ENCODE results near the gene WDR49.

Gene WDR49

DNA sequence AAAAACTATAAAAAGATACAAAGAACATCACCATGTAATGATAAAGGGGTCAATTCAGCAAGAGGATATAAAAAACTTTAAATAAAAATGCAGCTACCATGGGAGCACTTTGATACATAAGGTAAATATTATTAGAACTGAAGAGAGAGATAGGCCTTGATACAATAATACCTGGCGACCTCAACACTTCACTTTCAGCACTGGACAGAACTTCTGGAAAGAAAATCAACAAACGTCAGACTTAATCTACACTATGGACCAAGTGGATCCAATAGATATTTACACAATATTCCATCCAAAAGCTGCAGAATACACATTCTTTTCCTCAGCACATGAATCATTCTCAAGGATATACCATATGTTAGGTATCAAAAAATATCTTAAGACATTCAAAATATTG is 42.0 kb downstream of the WDR49 start:
- DNase-seq = no peak

DNA sequence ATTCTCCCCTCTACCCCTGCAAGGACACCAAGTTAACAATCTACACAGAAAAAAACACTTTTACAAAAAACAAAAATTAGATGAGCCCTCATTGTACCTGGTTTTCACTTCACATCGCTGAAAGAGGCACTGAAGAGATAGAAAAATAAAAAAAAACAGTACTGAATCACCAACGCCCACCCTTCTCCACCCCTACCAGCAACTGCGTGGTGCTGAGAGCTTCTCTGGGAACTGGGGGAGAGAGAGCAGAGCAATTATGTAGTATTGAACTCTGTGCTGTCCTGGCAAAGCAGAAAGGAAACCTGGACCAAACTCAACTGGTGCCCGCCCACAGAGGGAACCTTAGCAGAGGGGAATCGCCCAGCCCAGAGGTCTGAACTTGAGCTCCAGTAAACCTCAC is 44.6 kb downstream of the WDR49 start:
- no peak for DNase-seq

DNA sequence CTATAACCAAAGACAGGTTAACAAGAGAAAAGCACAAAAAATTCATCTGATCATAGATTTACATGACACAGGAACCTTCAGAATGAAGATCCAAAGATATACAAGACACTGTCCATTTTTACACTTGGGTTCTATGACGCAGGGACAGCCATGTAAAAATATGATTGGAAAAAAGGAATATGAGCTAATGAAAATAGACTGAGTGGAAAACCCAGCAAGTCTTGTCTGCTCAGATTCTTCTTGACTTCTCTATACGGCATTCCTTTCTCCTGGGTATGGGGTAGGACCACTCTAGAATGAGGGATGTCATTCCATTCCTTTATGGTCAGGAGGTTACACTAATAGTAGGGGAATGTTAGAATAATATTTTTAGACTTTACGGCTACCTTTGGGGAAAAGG is 46.9 kb downstream of the WDR49 start:
- no peak for DNase-seq

DNA sequence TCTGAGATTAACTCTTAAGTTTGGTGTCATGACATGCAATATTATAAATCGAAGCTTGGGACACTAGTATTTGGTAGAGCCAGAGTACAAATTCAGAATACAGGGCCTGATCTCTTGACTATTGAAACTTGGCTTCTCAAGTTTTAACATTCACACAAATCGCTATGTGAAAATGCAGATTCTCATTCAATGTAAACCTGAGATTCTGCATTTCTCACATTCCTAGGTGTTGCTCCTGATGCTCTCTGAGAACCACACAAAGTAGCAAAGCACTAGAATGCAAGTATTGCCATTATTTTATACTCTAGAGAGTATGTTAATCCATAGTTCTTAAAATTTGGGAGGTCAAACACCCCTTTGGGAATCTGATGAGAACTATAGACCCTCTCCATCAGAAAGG is 47.9 kb downstream of the WDR49 start:
- DNase-seq = no peak

DNA sequence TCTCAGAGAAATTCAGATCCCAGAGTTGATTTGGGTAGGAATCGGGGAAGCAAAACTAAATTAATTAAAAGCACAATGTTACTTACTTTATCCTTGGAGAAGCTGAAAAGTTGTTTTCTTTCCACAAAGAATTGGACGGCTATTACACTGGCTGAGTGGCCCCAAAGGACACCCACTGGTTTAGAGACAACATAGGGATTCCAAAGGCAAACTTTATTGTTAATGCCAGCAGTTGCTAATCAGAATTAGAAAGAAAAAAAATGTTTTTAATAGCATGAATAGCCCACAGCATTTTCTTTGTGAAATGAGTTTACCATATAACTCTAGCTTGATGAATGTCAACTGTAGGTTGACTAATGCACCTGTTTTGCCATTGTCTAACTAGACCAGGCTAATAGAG is 51.7 kb downstream of the WDR49 start:
- no peak for DNase-seq

DNA sequence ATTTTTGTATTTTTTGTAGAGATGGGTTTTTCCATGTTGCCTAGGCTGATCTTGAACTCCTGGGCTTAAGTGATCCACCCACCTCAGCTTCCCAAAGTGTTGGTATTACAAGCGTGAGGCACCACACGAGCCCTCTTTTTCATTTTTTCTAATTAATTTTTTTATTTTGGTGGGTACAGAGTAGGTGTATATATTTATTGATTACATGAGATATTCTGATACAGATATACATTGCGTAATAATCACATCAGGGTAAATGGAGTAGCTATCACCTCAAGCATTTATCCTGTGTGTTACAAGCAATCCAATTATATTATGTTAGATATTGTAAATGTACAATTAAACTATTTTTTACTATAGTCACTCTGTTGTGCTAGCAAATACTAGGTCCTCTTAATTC is 66.1 kb downstream of the WDR49 start:
- DNase-seq = no peak

DNA sequence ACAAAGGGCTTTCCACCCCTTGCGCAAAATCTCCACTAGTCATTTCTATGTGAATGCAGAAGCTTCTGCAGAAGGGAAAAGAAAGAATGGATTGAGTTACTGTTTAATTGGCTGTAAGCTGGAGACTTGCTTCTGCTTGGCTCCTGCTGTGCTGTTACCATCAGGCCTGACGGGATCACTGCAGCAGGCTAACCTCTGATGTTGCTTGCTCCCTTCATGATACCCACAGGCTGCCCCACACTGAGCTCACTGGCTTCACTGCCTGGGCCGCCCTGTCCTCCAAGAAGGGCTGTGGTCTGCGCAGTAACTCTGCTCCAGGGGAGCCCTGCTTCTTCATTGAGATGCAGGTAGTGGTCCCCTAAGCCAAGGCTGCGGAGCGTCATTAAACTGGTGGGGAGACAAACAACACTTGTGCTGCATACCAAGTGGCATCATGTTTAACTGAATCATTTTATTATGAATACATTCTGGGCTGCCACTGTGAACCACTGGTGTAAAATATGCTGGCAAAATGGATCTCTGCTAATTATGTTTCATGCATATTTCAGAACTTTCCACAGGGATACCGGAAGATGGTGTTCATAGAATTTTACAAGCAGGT is 78.6 kb downstream of the WDR49 start:
- no peak for DNase-seq

DNA sequence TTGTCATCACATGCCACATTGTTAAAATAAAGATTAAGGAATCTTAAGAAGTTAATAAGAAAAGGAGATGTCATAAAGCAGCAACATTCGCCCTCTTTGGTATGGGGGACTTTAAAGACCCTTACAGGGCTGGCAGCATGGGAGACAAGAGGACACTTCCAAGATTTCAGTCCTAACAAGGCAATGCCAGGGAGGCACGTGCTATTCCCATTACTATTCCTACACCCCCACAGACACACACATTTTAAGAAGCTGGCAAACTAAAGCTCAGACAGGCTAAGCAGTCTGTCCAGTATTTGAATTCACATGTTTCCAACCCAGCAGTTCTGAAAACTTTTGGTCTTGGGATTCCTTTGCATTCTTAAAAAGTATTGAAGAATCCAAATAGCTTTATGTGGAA is 80.8 kb downstream of the WDR49 start:
- DNase-seq = no peak

DNA sequence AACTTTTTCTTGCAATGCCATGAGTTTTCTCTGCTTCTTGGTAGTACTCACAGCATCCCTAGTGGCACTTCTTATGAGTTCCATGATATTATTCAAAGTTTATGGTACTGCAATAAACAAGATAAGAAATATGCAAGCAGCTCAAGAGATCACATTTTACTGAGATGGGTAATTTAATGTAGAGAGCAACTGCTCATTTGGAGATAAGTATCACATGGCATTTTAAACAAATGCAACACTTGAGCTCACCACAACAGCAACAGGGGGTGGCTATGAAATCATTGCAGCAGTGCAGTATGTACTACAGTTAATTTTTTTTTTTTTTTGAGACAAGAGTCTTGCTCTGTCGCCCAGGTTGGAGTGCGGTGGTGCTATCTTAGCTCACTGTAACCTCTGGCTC is 85.1 kb downstream of the WDR49 start:
- no peak for DNase-seq

DNA sequence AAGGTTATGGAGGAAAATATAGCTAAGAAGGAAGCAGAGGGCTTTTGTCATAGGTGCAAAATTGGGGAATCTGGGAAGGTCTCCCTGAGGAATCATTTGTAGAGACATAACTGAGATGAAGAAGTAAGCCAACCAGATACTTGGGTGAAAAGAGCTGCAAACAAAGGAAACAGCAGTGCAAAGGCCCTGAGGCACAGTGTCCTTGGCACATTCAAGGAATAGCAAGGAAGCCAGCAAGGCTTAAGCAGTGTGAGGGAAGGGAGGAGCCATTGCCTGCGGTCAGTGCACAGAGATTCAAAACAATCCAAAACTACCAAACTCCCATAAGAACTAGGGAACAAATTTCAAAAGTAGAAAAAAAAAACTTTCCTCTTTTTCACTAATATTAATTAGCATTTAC is 88.3 kb downstream of the WDR49 start:
- no peak for DNase-seq

DNA sequence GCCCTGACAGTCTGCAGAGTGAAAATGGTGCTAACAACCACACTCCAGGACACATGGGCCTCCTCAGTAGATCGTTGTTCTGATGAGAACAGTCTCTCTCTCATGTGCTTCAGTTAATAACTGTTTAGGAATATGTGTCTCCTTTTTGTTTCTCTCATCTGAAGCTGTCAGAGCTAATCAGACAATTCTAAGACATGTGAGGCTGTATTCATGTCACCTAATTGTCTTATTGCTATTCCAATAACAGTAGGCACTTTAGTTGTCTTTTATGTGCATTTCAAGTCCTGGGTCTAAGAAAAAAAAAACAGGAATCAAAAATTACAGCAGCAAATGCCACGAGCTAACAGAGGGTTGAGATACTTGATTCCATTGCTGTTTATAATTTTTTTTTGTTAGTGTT is 89.1 kb downstream of the WDR49 start:
- no peak for DNase-seq

DNA sequence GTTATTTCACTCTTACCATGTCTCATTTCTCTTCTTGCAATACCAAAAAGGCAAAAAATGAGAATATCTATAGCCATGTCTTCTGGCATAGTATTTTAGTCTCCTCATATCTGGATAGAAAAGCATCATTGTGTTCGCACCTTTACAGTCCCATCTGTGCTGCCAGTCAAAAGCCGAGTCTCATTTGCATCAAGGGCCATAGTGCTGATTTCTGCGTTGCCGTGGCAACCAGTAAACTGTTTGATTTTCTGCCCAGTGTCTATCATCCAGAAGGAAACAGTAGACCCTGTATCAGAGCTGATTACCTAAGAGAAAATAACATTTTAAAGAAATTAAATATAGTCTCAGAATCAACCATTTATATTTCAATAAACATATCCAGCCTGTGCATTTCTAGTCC is 93.8 kb downstream of the WDR49 start:
- DNase-seq = no peak

DNA sequence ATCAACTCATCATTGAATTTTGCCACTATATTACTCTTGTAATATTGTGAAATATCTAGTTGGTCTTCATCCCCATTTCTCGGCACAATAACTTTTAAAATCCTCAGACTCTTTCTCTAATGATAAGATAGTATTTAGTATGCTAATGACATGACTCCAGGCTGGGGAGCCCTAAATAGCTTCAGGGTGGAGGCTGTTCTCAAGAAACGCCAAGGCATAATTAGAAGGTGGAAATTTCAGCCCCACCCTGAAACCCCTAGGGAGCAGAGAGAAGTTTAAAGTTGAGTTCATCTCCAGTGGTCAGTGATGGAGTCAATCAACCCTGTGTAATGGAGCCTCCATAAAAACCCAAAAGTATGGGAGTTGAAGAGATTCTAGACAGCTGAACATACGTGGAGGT is 98.8 kb downstream of the WDR49 start:
- no peak for DNase-seq

DNA sequence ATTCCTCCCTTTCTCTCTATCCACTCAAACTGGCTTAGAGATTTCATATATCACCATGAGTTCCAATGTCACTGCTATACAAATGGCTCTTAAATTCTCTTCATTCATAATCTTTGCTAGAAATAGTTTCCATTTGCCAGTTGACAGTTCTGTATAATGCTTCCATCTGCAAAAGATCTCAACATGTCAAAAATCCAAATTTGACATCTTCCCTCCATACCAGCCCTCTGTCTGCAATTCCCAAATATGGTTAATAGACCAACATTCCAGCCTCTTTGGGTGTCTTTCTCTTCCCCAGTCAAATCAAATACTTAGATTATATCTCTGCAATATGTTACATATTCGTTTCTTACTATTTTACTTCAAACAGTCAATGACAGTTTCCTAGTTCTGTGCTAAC is 115.7 kb downstream of the WDR49 start:
- DNase-seq = no peak

DNA sequence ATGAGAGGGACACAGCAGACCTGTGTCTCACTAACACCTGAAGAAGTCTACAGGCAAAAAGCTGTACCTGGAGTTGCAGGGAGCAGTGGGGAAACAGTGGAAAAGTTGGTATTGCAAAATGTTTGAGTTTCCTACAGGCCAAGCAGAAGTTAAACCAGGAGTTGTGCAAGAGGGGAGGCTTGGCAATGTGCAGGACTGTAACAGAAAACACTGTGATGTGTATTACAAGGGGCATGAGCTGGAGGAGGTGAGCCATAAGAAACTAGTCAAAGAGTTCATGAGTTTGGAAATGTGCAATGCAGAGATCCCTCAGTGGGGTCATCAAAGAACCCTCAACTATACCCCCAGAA is 132.8 kb downstream of the WDR49 start:
- no peak for DNase-seq

DNA sequence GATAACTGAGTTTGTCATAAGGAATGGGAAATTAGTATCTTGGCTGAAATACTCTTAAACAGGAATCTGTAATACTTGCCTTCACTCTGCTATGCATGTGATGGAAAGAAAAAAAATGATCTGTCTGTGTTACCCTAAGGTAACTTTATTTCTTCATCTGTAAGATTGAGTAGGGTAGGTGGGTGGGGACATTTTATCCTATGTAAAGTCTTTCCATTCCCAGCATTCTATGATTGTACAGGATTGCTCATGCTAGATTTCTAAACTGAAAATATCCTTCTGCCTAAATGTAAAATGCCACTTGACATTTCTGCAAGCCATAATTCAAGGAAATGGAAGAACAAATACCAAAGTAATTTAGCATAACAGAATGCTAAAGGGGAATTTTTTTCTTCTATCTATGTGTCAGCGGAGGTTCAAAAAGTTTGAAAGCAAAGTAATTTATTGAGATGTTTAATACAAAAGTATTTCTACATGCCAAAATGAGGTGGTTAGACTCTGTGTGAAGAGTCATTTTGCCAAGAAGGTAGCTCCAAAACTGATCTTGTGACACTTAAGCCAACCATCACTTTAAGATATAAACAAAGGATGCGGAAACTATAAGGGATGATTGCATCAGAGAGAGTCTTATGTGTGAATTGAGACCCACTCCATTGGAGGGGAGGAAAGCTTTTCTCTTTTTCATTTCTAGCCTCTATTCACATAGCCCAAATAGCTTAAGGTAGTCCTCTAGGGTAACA is 133.3 kb downstream of the WDR49 start:
- DNase-seq = no peak

DNA sequence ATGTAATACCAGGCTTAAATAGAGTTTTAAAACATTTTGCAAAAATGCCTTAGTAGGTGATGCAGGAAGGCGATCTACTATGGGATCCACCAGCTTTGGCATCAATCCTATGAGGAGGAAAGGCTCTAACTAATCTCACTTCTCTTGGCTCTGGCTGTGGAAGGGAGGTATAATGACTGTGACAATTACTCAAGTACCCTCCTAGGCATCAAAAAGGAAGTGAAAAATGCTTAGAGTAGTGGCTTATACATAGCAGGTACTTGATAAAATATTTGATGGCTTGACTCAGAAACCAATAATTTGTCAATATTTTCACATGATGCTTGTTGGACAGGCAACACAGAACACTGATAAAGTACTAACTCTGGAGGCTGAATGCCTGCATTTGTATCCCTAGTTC is 145.8 kb downstream of the WDR49 start:
- DNase-seq = no peak

DNA sequence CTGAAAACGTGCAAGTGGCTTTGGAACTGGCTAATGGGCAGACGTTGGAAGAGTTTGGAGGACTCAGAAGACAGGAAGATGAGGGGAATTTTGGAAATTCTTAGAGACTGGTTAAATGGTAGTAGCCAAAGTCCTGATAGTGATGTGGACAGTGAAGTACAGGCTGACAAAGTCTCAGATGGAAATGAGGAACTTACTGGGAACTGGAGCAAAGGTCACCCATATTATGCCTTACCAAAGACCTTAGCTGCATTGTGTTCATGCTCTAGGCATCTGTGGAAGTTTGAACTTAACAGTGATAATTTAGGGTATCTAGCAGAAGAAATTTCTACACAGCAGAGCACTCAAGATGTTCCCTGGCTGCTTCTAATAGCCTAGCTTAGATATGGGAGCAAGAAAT is 151.3 kb downstream of the WDR49 start:
- no peak for DNase-seq

DNA sequence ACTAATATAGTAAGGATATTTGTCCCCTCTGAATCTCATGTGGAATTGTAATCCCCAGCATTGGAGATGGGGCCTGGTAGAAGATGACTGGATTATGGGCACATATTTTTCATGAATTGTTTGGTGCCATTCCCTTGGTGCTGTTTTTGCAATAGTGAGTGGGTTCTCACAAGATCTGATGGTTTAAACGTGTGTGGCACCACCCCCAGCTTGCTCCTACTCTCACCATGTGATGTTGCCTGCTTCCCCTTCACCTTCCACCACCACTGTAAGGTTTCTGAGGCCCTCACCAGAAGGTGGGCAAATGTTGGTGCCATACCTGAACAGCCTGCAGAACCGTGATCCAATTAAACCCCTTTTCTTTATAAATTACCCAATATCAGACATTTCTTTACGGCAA is 151.8 kb downstream of the WDR49 start:
- DNase-seq = no peak

DNA sequence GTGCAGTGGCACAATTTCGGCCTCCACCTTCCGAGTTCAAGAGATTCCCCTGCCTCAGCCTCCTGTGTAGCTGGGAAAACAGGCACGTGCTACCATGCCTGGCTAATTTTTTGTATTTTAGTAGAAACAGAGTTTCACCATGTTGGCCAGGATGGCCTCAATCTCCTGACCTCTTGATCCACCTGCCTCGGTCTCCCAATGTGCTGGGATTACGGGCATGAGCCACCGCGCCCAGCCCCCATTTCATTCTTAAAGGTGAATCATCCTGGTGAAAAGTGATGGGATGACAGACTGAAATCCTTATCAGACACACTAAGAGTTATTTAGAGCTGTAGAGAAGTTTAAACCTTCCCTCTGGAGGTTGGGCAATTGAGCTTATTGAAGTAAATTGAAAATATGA is 155.8 kb downstream of the WDR49 start:
- DNase-seq = no peak

DNA sequence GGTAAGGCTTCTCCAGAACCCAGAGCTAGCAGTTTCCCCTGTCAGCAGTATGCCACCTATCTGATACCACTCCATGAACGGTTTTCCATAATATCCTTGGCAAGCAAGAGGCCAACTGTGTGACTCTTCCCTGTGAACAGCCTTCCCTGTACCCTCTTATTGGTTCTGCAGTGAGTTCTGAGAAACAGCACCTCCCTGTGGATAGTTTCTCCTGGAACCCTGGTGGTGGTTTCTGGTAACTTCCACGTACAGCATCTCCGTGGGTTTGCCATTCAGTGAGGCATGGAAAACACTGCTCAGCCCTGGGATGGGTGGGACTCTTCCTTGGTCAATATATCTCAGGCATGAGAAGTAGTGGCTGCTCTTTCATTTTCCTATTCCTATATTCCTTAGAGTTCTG is 160.5 kb downstream of the WDR49 start:
- no peak for DNase-seq

DNA sequence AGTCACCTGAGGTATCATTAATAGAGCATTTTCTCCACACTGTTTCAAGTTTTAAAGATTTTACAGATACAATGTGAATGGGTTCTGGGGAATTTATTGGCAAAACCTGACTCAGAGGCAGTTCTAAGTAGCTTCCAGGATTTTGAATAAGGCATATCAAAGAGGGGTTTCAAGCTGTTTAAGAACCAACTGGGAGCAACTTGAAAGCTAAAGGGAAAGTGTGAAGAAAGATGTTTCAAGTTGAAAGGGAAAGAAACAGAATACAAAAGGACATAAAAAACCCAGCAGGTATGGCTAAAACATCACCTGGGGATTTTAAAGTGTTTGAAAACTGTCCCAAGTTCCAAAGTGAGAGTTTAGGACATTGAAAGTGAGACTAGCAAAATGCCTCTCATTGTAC is 162.1 kb downstream of the WDR49 start:
- DNase-seq = no peak

DNA sequence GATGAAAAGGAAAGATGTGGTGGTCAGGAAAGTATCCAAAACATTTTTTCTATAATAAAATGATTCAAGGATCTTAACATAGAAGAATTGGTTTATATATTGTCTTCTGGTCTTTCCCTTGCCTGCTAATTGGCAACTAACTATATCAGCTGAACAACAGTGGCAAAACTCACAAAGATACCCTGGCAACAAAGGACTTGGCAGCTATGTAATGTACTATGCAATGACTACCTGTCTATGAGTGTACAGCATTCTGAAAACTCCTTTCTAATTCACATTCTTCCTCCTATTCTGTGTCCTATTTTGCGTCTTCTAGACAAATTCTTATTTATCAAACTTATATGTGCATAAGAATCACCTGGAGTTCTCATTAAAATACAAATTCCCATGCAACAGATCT is 164.2 kb downstream of the WDR49 start:
- no peak for DNase-seq

DNA sequence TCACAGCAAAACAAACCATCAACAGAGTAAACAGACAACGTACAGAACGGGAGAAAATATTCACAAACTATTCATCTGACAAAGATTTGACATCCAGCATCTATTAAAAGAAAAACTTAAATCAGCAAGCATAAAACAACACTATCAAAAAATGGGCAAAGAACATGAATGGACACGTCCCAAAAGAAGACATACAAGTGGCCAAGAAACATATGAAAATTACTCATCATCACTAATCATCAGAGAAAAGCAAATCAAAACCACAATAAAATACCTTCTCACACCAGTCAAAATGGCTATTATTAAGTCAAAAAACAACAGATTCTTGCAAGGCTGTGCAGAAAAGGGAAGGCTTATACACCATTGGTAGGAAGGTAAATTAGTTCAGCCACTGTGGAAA is 166.2 kb downstream of the WDR49 start:
- DNase-seq = no peak

DNA sequence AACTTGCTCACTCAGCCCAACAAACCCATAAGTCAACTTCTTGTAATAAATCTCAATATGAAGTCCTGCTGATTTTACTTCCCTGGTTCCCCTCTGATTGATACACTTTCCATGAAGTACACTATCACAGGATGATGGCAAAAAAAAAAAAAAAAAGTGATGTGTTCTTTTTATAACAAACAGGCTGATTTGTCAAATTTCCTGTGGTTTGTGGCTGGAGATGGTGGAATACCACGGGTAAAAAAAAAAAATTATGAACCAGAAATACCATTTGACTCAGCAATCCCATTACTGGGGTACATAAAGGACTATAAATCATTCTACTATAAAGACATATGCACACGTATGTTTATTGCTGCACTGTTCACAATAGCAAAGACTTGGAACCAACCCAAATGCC is 169.2 kb downstream of the WDR49 start:
- no peak for DNase-seq
